Measurements from ENCODE around the gene NPAS4.
A peak's percentile ranks its signal among the peaks of the same experiment; 100 is the strongest.
"Not testable (repeated sequence)": the region's sequence is repeated elsewhere in the genome, so short reads cannot be mapped to it uniquely, and the experiment has no call there.

NPAS4 gene

DNA sequence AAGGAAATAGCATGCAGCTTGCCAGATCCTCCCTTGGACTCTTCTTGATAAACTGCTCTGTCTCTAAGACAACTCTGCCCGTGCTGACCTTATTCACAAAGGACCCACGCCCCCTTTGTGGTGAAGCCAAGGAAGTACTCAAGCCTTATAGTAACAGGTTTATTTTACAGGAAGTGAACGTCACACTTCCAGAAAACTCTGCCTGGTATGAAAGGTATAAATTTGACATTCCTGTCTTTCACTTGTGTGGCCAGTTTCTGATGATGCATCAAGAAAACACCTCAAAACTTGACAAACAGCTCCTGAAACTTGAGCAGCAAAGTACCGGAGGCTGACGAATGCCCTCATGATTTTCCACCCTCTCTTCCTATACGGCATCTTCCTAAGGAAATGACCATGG, 33.4 kb downstream of the NPAS4 start:
- intact Hi-C loops (cut with micrococcal nuclease), result no loop called here
- H3K36me3 Mint-ChIP-seq (ENCODE audit: low read depth), result no peaks in the 10 kb centered on the region
- no peak overlapping the region for H3K27ac Mint-ChIP-seq
- H3K4me1 Mint-ChIP-seq (ENCODE audit: low read depth), result peaks cover 30% of the 10 kb centered on the region
- peaks cover 14% of the 10 kb centered on the region for H3K27me3 Mint-ChIP-seq
- no peak overlapping the region for H3K4me3 Mint-ChIP-seq
- no peaks in the 10 kb centered on the region for H3K9me3 Mint-ChIP-seq

DNA sequence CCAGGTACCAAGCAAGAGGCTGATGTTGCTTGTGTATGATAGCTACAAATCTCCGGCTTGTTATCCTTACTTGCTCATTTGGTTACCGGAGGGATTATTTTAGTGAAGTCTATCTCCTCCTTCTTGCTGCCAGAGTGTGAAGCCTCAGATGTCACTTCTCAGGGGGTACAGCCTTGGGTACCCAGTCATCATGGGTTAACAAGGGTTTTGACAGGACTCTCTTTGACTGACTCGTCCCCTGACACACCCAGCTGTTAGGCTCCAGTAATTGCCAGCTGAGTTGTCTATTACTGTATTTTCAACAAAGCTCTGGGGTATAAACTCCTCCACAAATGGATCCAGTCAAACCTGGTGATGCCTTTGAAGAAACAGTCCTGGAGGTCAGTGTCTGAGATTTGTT, 34.0 kb downstream of the NPAS4 start:
- Mint-ChIP-seq H3K4me1 (ENCODE audit: low read depth) (peaks cover 36% of the 10 kb centered on the region), H3K4me3 (no peak overlapping the region), H3K9me3 (no peaks in the 10 kb centered on the region), H3K27me3 (peaks cover 14% of the 10 kb centered on the region), H3K27ac (no peak overlapping the region), H3K36me3 (ENCODE audit: low read depth) (no peaks in the 10 kb centered on the region)
- intact Hi-C loops (cut with micrococcal nuclease), result no loop called here

DNA sequence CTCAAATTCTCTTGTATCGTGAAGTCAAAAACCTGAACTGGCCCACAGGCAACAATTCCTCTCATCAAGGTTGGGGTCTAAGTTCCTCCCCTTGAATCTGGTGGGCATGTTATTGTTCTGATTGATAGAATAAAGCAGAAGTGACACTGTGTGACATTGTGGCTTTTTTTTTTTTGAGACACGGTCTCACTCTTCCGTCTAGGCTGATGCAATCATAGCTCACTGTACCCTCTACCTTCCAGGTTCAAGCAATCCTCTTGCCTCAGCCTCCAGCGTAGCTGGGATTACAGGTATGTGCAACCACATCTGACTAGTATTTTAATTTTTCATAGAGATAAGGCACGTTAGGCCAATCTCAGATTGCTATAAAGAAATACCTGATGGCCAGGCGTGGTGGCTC, 37.0 kb downstream of the NPAS4 start:
- intact Hi-C loops (cut with micrococcal nuclease), result loop anchor here (2.0 kb wide), 1 partner anchor 15 kb away; no protein-coding TSS in a partner anchor
- Mint-ChIP-seq H3K36me3 (ENCODE audit: low read depth) (no peaks in the 10 kb centered on the region), H3K9me3 (no peaks in the 10 kb centered on the region), H3K4me1 (ENCODE audit: low read depth) (peaks cover 39% of the 10 kb centered on the region), H3K27ac (peak overlapping the region; percentile 79), H3K4me3 (no peak overlapping the region), H3K27me3 (peaks cover 14% of the 10 kb centered on the region)

DNA sequence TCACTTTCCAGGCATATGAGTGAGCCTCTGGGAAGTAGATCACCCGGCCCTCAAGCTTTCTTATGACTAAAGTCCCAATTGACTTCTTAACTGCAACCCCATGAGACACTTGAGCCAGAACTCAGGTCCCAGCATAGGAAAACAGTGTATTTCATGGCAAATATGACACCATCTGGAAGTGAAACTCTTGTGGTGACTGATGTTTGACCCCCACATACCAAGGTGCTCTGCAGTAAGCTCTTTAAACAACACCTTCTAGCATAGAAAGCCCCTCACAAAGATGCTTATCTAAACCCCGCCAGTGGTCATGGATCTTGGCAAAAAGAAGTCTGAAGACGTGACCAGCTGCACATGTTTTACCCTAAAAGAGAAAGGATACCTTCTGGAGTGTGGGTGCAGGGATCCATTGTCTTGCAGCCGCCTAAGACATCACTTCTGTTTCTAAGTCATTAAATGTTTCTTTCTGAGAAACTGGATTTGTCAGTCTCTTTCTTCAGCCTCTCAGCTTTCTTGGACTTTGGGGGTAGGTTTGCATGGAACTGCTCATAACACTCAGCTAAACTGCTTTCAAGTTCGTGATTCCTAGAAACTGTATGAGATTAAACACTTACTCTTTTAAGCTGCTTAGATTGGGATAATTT, 38.4 kb downstream of the NPAS4 start:
- Mint-ChIP-seq H3K36me3 (ENCODE audit: low read depth) (no peaks in the 10 kb centered on the region), H3K4me1 (ENCODE audit: low read depth) (peaks cover 46% of the 10 kb centered on the region), H3K27ac (peak overlapping the region; percentile 79), H3K27me3 (peaks cover 9% of the 10 kb centered on the region), H3K9me3 (no peaks in the 10 kb centered on the region), H3K4me3 (no peak overlapping the region)
- intact Hi-C loops (cut with micrococcal nuclease), result loop anchor here (2.0 kb wide), 1 partner anchor 16 kb away; no protein-coding TSS in a partner anchor

DNA sequence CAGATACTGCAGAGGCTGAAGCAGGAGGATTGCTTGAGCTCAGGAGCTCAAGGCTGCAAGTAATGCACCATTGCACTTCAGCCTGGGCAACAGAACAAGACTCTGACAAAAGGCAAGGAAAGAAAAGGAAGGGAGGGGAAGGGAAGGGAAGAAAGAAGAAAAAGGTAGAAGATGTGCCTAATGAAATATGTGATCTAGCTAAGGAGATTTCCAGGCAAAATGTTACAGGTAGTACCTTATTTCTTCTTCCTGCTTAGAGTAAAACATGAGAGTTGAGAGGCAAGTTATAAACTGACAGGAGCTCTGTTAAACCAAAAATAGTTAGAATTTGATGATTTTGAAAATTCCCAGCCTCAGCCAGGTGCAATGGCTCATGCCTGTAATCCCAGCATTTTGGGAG, 41.2 kb downstream of the NPAS4 start:
- H3K27me3 Mint-ChIP-seq, result no peaks in the 10 kb centered on the region
- H3K27ac Mint-ChIP-seq, result no peak overlapping the region

DNA sequence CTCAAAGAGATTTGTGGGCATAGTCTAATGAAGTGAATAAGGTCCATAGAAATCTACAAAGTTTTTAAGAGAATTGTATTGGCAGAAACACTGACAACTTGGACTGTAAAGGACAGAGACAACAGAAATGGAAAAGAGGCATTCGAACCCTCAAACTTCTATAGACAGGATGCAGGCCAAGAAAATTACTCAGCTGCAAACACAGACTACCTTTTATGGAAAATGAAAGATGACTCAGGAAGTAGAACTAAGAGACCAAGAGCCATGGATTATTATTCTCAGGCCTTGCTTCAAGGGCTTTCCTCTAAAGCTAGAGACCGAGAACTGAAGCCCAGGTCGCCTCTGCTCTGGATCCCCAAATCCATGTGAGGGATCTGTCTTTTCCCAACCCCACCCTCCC, 42.1 kb downstream of the NPAS4 start:
- intact Hi-C loops (cut with micrococcal nuclease), result no loop called here
- peaks cover 59% of the 10 kb centered on the region for H3K4me1 Mint-ChIP-seq (ENCODE audit: low read depth)
- H3K4me3 Mint-ChIP-seq, result no peak overlapping the region
- no peaks in the 10 kb centered on the region for H3K27me3 Mint-ChIP-seq
- no peak overlapping the region for H3K27ac Mint-ChIP-seq
- H3K9me3 Mint-ChIP-seq, result no peaks in the 10 kb centered on the region
- H3K36me3 Mint-ChIP-seq (ENCODE audit: low read depth), result no peaks in the 10 kb centered on the region

More for the DNA sequence above, 41.2 kb downstream of the NPAS4 start:
- Mint-ChIP-seq H3K4me3 (no peak overlapping the region), H3K9me3 (no peaks in the 10 kb centered on the region), H3K4me1 (ENCODE audit: low read depth) (peaks cover 54% of the 10 kb centered on the region), H3K36me3 (ENCODE audit: low read depth) (no peaks in the 10 kb centered on the region)
- intact Hi-C loops (cut with micrococcal nuclease), result no loop called here

DNA sequence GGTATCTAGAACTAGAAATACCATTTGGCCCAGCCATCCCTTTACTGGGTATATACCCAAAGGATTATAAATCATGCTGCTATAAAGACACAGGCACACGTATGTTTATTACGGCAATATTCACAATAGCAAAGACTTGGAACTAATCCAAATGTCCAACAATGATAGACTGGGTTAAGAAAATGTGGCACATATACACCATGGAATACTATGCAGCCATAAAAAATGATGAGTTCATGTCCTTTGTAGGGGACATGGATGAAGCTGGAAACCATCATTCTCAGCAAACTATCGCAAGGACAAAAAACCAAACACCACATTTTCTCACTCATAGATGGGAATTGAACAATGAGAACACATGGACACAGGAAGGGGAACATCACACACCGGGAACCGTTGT, 43.3 kb downstream of the NPAS4 start:
- intact Hi-C loops (cut with micrococcal nuclease); H3K36me3 Mint-ChIP-seq (ENCODE audit: low read depth); H3K27ac Mint-ChIP-seq; H3K9me3 Mint-ChIP-seq; H3K27me3 Mint-ChIP-seq; H3K4me3 Mint-ChIP-seq: not testable (repeated sequence)
- peaks cover 57% of the 10 kb centered on the region for H3K4me1 Mint-ChIP-seq (ENCODE audit: low read depth)

DNA sequence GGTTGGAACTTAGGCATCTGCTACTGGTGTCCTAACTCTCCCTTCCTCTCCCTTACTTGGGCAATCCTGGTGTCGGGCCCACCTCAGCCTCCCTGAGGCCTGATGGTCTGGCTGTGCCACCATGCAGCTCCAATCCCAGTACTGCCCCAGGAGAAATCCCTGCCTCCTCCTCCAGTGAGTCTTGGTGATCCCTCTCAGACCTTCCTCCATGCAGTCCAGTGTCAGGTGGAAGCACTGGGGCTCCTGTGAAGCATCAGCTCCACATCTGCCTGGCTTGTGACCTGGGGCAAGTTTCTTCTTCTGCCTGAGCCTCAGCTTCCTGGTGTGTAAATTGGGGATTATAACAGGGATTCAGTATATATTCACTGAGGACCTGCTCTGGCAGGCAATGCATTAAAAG, 44.1 kb downstream of the NPAS4 start:
- H3K4me3 Mint-ChIP-seq, result no peak overlapping the region
- peaks cover 10% of the 10 kb centered on the region for H3K36me3 Mint-ChIP-seq (ENCODE audit: low read depth)
- H3K9me3 Mint-ChIP-seq, result no peaks in the 10 kb centered on the region
- intact Hi-C loops (cut with micrococcal nuclease), result no loop called here
- peak overlapping the region; percentile 50 for H3K27ac Mint-ChIP-seq
- H3K27me3 Mint-ChIP-seq, result no peaks in the 10 kb centered on the region
- H3K4me1 Mint-ChIP-seq (ENCODE audit: low read depth), result peaks cover 50% of the 10 kb centered on the region

DNA sequence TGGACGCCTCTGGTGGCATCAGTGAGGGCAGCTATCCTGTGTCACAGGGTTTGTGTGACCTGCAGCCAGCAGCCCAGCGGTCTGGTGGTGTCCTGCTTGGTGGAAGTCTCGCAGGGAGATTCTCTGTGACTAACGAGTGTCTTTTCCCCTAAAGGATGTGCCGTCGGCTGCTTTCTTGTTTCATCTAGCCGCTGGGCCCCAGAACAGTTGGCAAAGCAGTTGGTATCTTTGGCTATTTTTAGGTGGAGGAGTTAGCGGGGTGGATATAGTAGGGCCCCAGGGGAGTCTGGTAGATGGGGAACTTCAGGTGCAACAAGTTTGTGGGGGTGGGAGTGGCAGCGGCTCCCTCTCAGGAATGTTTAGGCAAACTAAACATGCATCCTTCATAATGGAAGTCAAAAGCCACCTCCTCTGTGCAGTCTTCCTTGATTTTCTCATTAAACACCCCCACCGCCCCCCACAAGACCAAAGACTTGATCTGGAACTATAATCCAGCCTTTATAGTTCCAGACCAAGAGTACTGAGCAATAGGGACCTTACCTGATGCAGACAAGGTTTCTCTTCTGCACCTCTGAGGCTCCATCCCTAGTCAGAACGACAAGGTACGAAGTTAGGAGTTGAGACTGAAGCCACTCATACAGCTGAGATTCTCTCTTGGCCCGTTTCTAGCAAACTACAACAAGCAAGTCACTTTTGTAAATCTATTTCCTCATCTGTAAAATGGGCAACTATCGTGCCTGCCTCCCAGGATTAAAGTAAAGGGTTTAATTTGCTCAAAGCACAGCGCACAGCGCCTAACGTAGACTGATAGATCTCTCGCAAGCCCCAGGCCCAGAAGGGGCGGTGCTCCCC, 44.8 kb downstream of the NPAS4 start:
- intact Hi-C loops (cut with micrococcal nuclease), result loop anchor here (1.0 kb wide), 1 partner anchor 15 kb away; the partner anchor contains the start of gene DPP3
- peak overlapping the region; percentile 89 for H3K4me3 Mint-ChIP-seq

DNA sequence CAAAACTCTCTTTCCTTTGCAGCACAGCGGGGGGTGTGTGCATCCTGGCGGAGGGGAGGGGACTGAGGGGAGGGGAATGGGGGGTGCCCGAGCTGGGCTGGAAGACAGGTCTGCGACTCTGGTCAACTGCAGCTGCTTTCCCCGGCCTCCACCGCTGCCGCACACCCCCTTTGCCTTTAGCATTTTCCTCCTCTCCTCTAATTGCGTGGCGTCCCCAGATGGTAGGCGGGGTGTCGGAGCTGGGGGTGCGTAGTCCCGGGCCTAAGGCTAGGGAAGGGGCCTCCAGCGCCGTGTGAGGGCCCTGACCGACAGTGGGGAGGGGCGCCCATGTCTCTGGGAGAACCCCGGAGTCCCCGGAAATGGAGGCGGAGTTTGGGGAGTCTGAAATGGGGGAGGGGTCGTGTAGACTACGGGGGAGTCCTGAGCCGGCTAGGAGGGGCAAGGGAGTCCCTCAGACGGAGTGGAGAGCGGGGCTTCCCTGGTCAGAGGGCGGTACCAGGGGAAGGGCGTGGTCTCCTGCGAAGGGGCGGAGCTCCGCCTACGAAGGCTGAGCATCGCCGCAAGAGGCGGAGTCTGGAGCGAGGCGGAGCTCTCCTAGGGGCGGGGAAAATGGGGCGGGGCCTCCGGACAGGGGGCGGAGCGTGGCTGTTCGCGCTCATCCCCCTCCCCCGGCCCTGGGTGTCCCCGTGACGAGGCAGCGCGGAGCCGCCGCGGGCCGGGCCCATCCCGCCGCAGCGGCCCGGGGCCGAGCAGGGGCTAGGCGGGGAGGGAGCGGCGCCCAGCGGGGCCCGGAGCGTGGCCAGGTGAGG, 45.6 kb downstream of the NPAS4 start, which contains the start of gene PELI3:
PELI3 (plus strand) TSS at position 681 of the 809 bp plus-strand sequence. CDS start 1,224 bp downstream, outside the sequence.
- Mint-ChIP-seq H3K27me3 (no peaks in the 10 kb centered on the region), H3K9me3 (no peaks in the 10 kb centered on the region), H3K4me3 (peak within 1 kb of the TSS; percentile 89), H3K36me3 (ENCODE audit: low read depth) (peaks cover 23% of the 10 kb centered on the region), H3K27ac (peak within 1 kb of the TSS; percentile 95), H3K4me1 (ENCODE audit: low read depth) (peaks cover 54% of the 10 kb centered on the region)
- intact Hi-C loops (cut with micrococcal nuclease), result loop anchor here (1.0 kb wide), 1 partner anchor 14 kb away; the partner anchor contains the start of gene DPP3

More for the DNA sequence above, 44.8 kb downstream of the NPAS4 start:
- Mint-ChIP-seq H3K9me3 (no peaks in the 10 kb centered on the region), H3K4me1 (ENCODE audit: low read depth) (peaks cover 55% of the 10 kb centered on the region), H3K27ac (peak overlapping the region; percentile 95), H3K36me3 (ENCODE audit: low read depth) (peaks cover 16% of the 10 kb centered on the region), H3K27me3 (no peaks in the 10 kb centered on the region)

DNA sequence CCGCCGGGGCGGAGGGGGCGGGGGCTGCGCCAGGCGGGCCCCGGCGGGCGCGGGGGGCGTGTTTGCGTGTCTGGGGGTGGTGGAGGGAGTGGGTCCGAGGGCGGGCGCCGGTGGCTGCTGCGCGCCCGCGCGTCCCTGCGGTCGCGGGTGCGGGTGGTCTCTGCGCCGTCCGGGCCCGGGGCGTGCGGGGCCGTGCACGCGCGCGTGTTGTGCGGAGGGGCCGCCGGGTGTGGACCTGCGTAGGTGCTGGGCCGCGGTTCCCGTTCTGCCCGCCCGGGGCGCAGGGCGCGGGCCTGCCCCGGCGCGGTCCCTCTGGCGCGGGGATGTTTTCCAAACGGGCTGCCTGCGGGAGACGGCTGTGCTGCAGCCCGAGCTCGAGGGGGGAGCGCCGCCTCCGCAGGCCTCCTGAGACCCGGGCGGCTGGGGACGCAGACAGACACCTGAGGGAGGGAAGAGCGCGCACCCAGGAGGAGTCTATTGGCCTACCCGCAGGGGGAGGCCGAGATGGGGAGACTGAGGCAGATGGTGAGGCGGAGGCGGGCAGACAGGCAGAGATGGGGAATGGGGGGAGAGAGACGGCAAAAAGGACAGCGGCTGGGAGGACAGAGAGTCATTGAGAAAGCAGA, 46.3 kb downstream of the NPAS4 start:
- H3K36me3 Mint-ChIP-seq (ENCODE audit: low read depth), result peaks cover 27% of the 10 kb centered on the region
- H3K27me3 Mint-ChIP-seq, result no peaks in the 10 kb centered on the region
- H3K9me3 Mint-ChIP-seq, result no peaks in the 10 kb centered on the region
- peak overlapping the region; percentile 88 for H3K27ac Mint-ChIP-seq
- H3K4me1 Mint-ChIP-seq (ENCODE audit: low read depth), result peaks cover 46% of the 10 kb centered on the region
- intact Hi-C loops (cut with micrococcal nuclease), result no loop called here
- peak overlapping the region; percentile 84 for H3K4me3 Mint-ChIP-seq

DNA sequence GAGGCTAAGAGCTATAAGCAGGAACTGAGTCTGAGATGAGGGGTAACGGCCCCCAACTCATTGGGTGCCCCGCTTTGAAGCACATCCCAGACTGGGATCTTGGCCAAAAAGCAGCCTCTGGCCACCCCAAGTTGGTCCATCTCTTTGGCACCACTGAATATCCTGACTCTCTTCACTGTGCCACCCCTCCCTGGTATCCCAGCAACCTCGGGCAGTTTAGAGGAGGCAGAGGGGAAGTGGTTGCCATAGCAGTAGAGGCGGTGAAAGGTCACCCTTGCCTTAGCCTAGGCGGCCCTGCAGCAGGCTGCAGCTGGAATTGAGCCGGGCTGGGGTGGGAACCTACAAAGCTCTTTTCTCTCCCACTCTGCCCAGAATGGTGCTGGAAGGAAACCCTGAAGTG, 46.9 kb downstream of the NPAS4 start:
- Mint-ChIP-seq H3K4me3 (peak overlapping the region; percentile 84), H3K36me3 (ENCODE audit: low read depth) (peaks cover 33% of the 10 kb centered on the region), H3K27me3 (no peaks in the 10 kb centered on the region), H3K4me1 (ENCODE audit: low read depth) (peaks cover 40% of the 10 kb centered on the region), H3K27ac (peak overlapping the region; percentile 88), H3K9me3 (no peaks in the 10 kb centered on the region)
- intact Hi-C loops (cut with micrococcal nuclease), result no loop called here

DNA sequence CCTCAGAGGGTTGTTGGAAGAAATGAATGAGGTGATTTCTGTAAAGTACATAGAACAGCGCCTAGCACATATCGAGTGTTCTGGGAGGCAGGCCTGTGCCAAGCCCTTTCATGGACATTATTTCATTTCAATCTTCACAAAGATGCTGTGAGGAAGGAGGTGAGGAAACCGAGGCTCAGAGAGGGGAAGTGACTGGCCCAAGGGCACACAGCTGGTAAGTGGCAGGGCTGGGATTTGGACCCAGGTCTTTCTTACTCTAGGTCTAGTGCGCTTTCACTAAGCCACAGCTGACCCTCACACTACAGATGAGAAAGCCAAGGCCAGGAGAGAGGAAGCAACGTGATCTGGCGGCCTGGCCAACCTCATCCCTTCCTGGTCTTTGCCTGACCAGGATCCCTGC, 47.9 kb downstream of the NPAS4 start:
- Mint-ChIP-seq H3K4me1 (ENCODE audit: low read depth) (peaks cover 32% of the 10 kb centered on the region), H3K36me3 (ENCODE audit: low read depth) (peaks cover 42% of the 10 kb centered on the region), H3K9me3 (no peaks in the 10 kb centered on the region), H3K27me3 (no peaks in the 10 kb centered on the region), H3K27ac (peak overlapping the region; percentile 88), H3K4me3 (no peak overlapping the region)
- intact Hi-C loops (cut with micrococcal nuclease), result no loop called here
